ENCODE measurements around the gene AGRN. TPM values are rescaled to one million over a fixed set of nuclear protein-coding genes. Genes with fewer than 3 reads are reported as not detected.
A peak's percentile ranks its signal among the peaks of the same experiment; 100 is the strongest.
"Not testable (repeated sequence)": the region's sequence is repeated elsewhere in the genome, so short reads cannot be mapped to it uniquely, and the experiment has no call there.

Gene AGRN
- total RNA-seq, 2 experiments from 2014 or later = 18.8 to 19.3 TPM

- ATAC-seq (ENCODE audit: low read depth) = no peak
- POLR2A ChIA-PET = no interaction called here
- Mint-ChIP-seq H3K9me3 (peaks cover 3% of the 10 kb centered on the region), H3K4me3 (no peak overlapping the region), H3K27me3 (peaks cover 9% of the 10 kb centered on the region), H3K27ac (no peak overlapping the region), H3K4me1 (peaks cover 7% of the 10 kb centered on the region), H3K36me3 (peaks cover 6% of the 10 kb centered on the region)
- no peak for DNase-seq
Observed at GRCh38 chr1:1053682-1054081, 33.8 kb downstream of the AGRN start.

- POLR2A ChIA-PET = no interaction called here
- H3K9me3 Mint-ChIP-seq = peaks cover 3% of the 10 kb centered on the region
- H3K27me3 Mint-ChIP-seq = peaks cover 9% of the 10 kb centered on the region
- ATAC-seq (ENCODE audit: low read depth) = no peak
- no peak overlapping the region for H3K27ac Mint-ChIP-seq
- no peak for DNase-seq
- no peak overlapping the region for H3K4me3 Mint-ChIP-seq
- H3K4me1 Mint-ChIP-seq = peaks cover 10% of the 10 kb centered on the region
- H3K36me3 Mint-ChIP-seq = peaks cover 6% of the 10 kb centered on the region
Observed at GRCh38 chr1:1054099-1054700, 34.3 kb downstream of the AGRN start.

- Mint-ChIP-seq H3K27me3 (peaks cover 9% of the 10 kb centered on the region), H3K4me1 (peaks cover 10% of the 10 kb centered on the region), H3K36me3 (peaks cover 8% of the 10 kb centered on the region), H3K4me3 (no peak overlapping the region), H3K27ac (no peak overlapping the region), H3K9me3 (peaks cover 3% of the 10 kb centered on the region)
- ATAC-seq (ENCODE audit: low read depth) = no peak
- DNase-seq = no peak
- POLR2A ChIA-PET = interaction anchor here (1.3 kb wide), 1 partner anchor 21 kb away, joined by 4 read pairs; no protein-coding TSS in a partner anchor
Observed at GRCh38 chr1:1054971-1055370, 35.1 kb downstream of the AGRN start.

GRCh38 chr1:1055841-1056736, 36.2 kb downstream of the AGRN start:
- Mint-ChIP-seq H3K4me3 (no peak overlapping the region), H3K9me3 (peaks cover 3% of the 10 kb centered on the region), H3K36me3 (peaks cover 14% of the 10 kb centered on the region), H3K4me1 (peaks cover 14% of the 10 kb centered on the region), H3K27ac (no peak overlapping the region), H3K27me3 (peaks cover 9% of the 10 kb centered on the region)
- POLR2A ChIA-PET = interaction anchor here (1.3 kb wide), 1 partner anchor 23 kb away, joined by 4 read pairs; no protein-coding TSS in a partner anchor
- ATAC-seq (ENCODE audit: low read depth) = no peak
- DNase-seq = no peak

- H3K27me3 Mint-ChIP-seq; POLR2A ChIA-PET; ATAC-seq (ENCODE audit: low read depth); H3K9me3 Mint-ChIP-seq; H3K4me3 Mint-ChIP-seq; H3K27ac Mint-ChIP-seq; DNase-seq: not testable (repeated sequence)
- H3K36me3 Mint-ChIP-seq = peaks cover 11% of the 10 kb centered on the region
- H3K4me1 Mint-ChIP-seq = peaks cover 16% of the 10 kb centered on the region
Observed at GRCh38 chr1:1057769-1058087, 37.8 kb downstream of the AGRN start.

GRCh38 chr1:1058088-1058905, 38.4 kb downstream of the AGRN start:
- H3K4me3 Mint-ChIP-seq = peak overlapping the region; percentile 86
- ATAC-seq (ENCODE audit: low read depth) (no peak), DNase-seq (no peak)
- H3K9me3 Mint-ChIP-seq = no peaks in the 10 kb centered on the region
- H3K27ac Mint-ChIP-seq = peak overlapping the region; percentile 73
- POLR2A ChIA-PET = interaction anchor here (1.0 to 3.1 kb wide), 3 partner anchors 19 to 39 kb away, joined by 3 to 26 read pairs (median 9); partner anchors contain the start of gene AGRN
- H3K4me1 Mint-ChIP-seq = peaks cover 18% of the 10 kb centered on the region
- peaks cover 9% of the 10 kb centered on the region for H3K27me3 Mint-ChIP-seq
- H3K36me3 Mint-ChIP-seq = peaks cover 11% of the 10 kb centered on the region

- ATAC-seq (ENCODE audit: low read depth) (peak; percentile 48), DNase-seq (no peak)
- peak overlapping the region; percentile 73 for H3K27ac Mint-ChIP-seq
- peaks cover 11% of the 10 kb centered on the region for H3K36me3 Mint-ChIP-seq
- no peaks in the 10 kb centered on the region for H3K9me3 Mint-ChIP-seq
- POLR2A ChIA-PET = interaction anchor here (0.8 to 3.1 kb wide), 6 partner anchors 15 to 192 kb away, joined by 3 to 26 read pairs (median 4); partner anchors contain the start of genes AGRN and ISG15
- peaks cover 9% of the 10 kb centered on the region for H3K27me3 Mint-ChIP-seq
- peaks cover 19% of the 10 kb centered on the region for H3K4me1 Mint-ChIP-seq
- peak overlapping the region; percentile 86 for H3K4me3 Mint-ChIP-seq
Observed at GRCh38 chr1:1058921-1059493, 39.1 kb downstream of the AGRN start.

GRCh38 chr1:1059494-1060280, 39.8 kb downstream of the AGRN start:
- Mint-ChIP-seq H3K27me3 (peaks cover 9% of the 10 kb centered on the region), H3K36me3 (peaks cover 11% of the 10 kb centered on the region), H3K4me3 (peak overlapping the region; percentile 87), H3K4me1 (peaks cover 19% of the 10 kb centered on the region), H3K9me3 (no peaks in the 10 kb centered on the region), H3K27ac (peak overlapping the region; percentile 67)
- ATAC-seq (ENCODE audit: low read depth) (peak; percentile 55), DNase-seq (peak; percentile 100)
- POLR2A ChIA-PET = interaction anchor here (0.8 to 3.1 kb wide), 5 partner anchors 15 to 191 kb away, joined by 3 to 26 read pairs (median 5); partner anchors contain the start of gene ISG15

- no peaks in the 10 kb centered on the region for H3K9me3 Mint-ChIP-seq
- POLR2A ChIA-PET = interaction anchor here (0.6 to 3.1 kb wide), 4 partner anchors 16 to 46 kb away, joined by 3 to 26 read pairs (median 6); no protein-coding TSS in a partner anchor
- ATAC-seq (ENCODE audit: low read depth) = no peak
Observed at GRCh38 chr1:1060281-1061000, 40.5 kb downstream of the AGRN start.

GRCh38 chr1:1061682-1062345, 41.9 kb downstream of the AGRN start:
- ATAC-seq (ENCODE audit: low read depth) (no peak), DNase-seq (no peak)
- POLR2A ChIA-PET = interaction anchor here (1.4 to 5.0 kb wide), 2 partner anchors 22 to 59 kb away, joined by 3 to 46 read pairs; no protein-coding TSS in a partner anchor
- Mint-ChIP-seq H3K9me3 (no peaks in the 10 kb centered on the region), H3K36me3 (peaks cover 11% of the 10 kb centered on the region), H3K4me3 (peak overlapping the region; percentile 87), H3K27me3 (peaks cover 9% of the 10 kb centered on the region), H3K4me1 (peaks cover 22% of the 10 kb centered on the region), H3K27ac (peak overlapping the region; percentile 83)

More at GRCh38 chr1:1060281-1061000, 40.5 kb downstream of the AGRN start:
- H3K4me1 Mint-ChIP-seq = peaks cover 19% of the 10 kb centered on the region
- peak overlapping the region; percentile 87 for H3K4me3 Mint-ChIP-seq
- H3K27me3 Mint-ChIP-seq = peaks cover 9% of the 10 kb centered on the region
- no peak for DNase-seq
- H3K36me3 Mint-ChIP-seq = peaks cover 11% of the 10 kb centered on the region
- peak overlapping the region; percentile 67 for H3K27ac Mint-ChIP-seq

Data from activated naive CD8-positive, alpha-beta T cell treated with anti-CD3 and anti-CD28 coated beads, Interleukin-2, amount 10 ng/mL, durations not matched to agents 7 days and 5 days (primary cell).